HG03521 (cell line): ENCODE results near the gene EXOSC10.

Source experiments
- ATAC-seq: cut with Tn5 transposase; IDR thresholded peaks from one replicate; pipeline ENCODE4 v1.9.1; 2021; ENCODE audit warnings: mild to moderate bottlenecking, moderate library complexity; ENCODE audit not compliant: unreplicated experiment

EXOSC10 gene

DNA sequence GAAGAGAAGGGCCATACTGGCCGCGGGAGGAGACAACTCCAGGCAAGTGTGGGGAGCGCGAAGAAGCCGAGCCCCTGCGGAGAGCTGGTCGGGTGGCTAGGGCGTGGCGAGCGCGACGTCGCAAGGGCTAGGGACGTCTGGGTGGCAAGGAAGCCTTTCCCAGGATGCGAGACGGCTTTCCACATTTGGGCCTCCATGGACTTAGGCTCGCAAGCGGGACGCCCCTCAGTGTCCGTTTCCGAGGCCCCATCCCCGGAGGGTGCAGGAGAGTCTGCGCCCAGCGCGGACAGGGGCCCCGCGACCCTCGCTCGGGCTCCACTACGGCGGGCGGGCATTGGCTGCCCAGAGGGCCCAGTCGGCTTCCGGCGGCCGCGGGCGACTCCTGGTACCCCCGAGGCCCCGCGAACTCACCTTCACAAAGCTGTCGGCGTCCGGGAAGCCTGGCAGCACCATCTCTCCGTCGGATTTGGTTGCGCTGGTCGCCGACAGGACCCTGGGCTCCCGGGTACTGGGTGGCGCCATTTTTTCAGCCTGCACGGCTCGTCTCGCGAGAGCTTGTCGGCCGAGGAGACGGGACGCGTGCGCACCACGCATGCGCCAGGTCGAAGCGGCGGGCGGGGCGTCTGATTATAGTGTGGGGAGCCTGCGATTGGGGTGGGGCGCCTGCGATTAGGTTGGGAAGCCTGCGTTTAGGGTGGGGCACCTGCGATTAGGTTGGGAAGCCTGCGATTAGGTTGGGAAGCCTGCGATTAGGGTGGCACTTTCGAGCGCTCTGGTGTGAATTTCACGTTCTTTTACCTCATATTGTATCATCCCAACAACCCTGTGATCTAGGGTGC is at the start of gene EXOSC10:
EXOSC10 (minus strand) TSS at position 560 of the 839 bp plus-strand sequence; CDS start at position 522, 38 bp downstream.
- ATAC-seq = peak; percentile 85

- ATAC-seq = no peak
Observed at GRCh38 chr1:11147197-11147770, 47.6 kb upstream of the EXOSC10 start.

- no peak for ATAC-seq
Observed at GRCh38 chr1:11145741-11146140, 46.1 kb upstream of the EXOSC10 start.

- no peak for ATAC-seq
Observed at GRCh38 chr1:11144570-11145256, 45.0 kb upstream of the EXOSC10 start.

- ATAC-seq = no peak
Observed at GRCh38 chr1:11143907-11144306, 44.2 kb upstream of the EXOSC10 start.

- no peak for ATAC-seq
Observed at GRCh38 chr1:11143401-11143800, 43.7 kb upstream of the EXOSC10 start.

- no peak for ATAC-seq
Observed at GRCh38 chr1:11142618-11143391, 43.1 kb upstream of the EXOSC10 start.

- no peak for ATAC-seq
Observed at GRCh38 chr1:11138952-11139351, 39.3 kb upstream of the EXOSC10 start.

GRCh38 chr1:11138029-11138428 is 38.4 kb upstream of the EXOSC10 start:
- no peak for ATAC-seq

GRCh38 chr1:11134898-11135266 is 35.2 kb upstream of the EXOSC10 start:
- ATAC-seq = no peak

DNA sequence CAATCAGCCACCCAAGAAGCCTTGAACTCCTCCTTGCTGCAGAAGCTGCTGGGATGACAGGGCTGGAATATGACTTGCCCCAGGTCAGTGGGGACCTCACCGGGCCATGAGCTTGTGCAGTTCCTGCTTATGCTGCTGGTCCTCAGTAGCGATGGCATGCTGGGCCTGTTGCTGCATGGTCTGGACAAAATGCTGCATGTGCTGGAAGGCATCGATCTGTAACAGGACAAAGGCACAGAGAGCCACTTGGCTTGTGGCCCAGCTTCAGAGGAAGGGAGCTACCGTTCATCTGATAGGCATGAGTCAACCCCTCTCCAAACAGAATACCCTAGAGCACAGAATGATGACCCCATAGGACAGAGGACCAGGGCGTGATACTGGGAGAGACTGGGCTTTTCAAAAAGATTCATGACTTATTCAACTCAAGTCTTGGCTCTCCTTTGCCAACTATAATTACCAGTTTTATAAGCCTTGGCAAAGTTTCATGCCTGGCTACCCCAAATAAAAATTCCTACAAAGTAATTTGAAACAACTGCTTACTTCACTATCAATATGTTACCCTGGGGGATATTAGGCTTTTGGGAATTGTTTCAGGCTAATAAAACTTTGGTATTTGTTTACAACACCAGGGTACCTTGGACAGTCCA is 34.7 kb upstream of the EXOSC10 start:
- ATAC-seq = no peak

DNA sequence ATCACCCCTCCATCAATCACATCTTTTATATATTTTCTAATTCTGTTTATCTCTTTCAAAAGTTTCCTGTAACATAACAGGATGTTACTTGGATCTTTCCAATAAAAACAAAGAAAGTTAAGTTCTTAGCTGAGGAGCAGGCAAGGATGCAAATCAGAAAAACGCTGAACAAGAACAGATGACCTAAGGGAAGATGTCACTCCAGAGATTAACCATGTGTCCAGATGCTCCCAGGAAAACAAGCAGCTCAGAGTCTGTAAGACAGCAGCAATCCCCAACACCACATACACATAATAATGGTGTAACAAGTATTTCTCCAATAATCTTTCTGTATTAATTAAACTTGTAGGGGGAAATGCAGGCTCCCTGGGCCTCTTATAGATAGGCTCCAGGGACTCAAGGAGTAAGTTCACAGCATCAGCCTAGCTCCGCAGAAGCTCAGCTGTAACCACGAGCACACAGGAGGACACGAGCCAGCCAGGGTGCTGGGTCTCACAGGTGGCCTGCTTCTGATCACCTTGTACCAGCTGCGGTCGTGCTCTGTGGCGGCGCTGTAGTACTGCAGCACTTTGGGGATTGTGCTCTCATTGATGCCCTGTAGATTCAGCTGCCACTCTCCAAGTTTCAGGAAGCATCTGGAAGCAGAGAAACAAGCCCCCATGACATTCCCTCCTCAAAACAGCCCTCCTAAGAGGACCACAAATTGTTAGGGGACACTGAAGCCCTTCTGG is 33.1 kb upstream of the EXOSC10 start:
- no peak for ATAC-seq

DNA sequence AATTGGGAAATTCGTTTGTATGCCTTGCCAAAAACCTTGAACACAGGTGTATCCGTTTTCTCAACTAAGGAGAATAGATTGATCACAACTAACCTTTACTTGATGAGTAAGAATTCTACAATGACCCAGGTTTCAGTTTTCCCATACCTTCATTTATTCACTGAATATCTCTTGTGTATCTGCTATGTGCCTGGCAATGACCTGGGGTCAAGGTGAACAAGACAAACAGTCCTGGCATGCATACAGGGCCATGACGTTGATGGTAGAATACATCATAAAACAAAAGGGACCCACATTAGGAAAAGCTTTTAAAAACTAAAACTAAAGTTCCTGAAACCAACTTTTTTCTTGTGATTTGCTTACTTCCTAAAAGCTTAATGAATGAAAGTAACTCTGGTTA is 32.1 kb upstream of the EXOSC10 start:
- ATAC-seq = no peak

DNA sequence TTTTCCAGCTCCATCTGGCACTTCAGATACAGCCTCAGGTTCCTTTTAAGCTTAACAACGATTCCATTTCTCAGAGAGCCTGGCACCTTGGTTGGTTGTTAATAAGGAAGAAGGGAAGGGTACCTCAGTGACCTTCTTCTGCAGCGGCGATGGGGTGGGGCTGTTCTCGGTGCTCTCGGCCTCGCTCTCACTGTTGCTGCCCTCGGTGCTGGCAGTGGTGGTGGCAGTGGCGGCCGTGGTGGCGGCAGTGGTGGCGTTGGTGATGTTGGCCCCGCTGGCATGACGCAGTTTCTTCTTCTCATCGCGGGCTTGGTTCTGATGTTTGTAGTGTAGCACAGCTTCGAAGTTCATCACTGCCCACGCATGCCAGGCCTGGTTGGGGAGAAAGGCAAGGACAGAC is 30.7 kb upstream of the EXOSC10 start:
- no peak for ATAC-seq

DNA sequence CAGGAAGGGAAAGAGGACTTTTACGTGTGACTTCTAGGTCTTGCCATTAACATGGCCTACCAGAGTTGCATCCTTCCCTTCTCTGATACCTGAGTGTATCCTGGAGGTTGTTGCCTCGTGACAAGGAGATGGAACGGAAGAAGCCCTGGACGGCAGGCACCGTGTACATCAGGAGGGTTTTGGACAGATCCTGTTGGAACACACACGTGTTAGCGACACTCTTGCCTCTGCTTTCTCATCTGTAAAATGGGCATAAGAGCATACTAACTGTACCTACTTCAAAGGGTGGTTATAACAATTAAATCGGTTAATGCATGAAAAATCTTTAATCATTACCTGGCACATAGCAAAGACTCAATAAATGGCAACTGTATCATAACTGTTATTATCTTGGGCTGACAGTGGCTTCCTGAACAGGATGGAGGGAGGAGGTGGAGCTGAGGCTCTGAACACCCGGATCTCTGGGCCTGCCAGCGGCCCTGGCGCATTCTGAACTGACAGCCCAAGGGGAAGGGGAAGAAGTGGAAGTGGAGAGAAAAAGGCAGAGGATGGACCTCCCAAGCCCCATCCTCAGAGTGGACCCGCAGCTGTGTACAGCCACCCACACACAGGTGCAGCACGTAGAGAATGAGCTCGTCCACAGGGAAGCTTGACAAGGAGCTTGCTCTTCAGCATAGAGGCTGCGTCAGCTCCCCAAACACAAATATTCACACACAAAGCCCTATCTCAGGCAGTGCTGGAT is 30.2 kb upstream of the EXOSC10 start:
- no peak for ATAC-seq

GRCh38 chr1:11126569-11126968 is 26.9 kb upstream of the EXOSC10 start:
- ATAC-seq = no peak

- ATAC-seq = no peak
Observed at GRCh38 chr1:11125931-11126330, 26.3 kb upstream of the EXOSC10 start.

DNA sequence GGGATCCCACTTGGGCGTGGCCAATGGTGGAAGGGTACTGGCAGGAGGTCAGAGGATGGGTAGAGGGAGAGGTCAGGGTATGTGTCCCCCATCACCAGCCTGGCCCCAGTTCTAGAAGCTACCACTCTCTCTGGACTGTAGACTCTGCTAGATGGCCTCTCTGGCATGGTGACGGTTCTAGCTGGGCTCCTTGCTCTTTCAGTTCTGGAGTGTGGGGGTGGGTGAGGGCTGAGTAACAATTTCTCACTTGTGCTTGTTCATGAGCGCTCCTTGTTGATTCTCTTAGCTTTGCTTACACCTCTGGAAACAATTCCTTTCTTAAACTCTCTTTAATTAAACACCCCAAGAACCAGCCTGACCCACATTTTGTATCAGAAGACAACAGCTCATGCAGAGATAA is 25.3 kb upstream of the EXOSC10 start:
- no peak for ATAC-seq

DNA sequence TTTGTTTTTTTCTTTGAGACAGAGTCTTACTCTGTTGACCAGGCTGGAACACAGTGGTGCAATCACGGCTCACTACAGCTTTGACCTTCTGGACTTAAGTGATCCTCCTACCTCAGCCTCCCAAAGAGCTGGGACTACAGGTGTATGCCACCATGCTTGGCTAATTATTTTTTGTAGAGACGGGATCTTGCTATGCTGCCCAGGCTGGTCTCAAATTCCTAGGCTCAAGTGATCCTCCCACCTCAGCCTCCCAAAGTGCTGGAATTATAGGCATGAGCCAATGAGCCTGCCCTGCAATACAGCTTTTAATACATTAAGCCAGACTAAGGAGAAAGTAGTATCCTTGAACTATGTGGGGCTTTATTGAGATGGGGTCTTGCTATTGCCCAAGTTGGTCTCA is 16.6 kb upstream of the EXOSC10 start:
- no peak for ATAC-seq
